ENCODE results near the gene GET4.

Gene GET4

DNA sequence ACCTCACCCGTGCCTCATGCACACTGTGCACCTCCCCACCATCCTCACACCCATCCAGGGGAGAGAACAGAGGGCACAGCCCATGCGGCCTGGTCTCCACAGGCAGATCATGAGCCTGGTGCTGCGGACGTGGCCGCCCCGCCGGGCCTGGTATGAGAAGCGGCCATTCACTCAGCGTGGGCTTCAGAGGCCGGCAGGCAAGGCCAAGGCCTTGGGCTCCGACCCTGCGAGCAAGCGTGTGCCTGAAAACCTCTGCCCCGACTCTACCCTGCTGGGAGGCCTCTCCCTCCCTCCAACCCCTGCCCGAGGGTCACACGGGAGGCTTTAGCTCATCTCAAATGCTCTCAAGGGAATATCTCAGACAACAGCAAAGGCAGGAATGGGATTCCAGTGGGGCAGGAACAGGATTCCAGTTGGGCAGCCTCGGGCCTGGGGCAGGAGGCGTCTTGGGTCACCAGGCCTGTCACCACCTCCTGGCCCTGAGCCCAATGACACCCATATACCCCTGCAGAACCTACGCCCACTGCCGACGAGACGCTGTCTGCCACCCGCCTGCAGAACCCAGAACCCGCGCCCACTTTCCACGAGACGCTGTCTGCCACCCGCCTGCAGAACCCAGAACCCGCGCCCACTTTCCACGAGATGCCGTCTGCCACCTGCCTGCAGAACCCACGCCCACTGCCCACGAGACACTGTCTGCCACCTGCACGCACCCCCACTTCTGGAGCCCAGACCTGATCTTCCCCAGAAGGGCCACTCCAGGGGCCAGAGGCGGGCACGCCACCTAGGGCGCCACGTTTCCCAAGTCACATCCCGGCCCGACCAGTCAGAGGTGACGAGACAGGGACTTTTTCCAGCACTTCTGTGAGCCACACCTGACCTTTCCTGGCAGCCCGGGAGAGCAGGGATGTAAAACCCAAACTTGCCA, 39.2 kb downstream of the GET4 start:
- Mint-ChIP-seq H3K27ac (peak overlapping the region; percentile 54), H3K4me3 (no peak overlapping the region)

DNA sequence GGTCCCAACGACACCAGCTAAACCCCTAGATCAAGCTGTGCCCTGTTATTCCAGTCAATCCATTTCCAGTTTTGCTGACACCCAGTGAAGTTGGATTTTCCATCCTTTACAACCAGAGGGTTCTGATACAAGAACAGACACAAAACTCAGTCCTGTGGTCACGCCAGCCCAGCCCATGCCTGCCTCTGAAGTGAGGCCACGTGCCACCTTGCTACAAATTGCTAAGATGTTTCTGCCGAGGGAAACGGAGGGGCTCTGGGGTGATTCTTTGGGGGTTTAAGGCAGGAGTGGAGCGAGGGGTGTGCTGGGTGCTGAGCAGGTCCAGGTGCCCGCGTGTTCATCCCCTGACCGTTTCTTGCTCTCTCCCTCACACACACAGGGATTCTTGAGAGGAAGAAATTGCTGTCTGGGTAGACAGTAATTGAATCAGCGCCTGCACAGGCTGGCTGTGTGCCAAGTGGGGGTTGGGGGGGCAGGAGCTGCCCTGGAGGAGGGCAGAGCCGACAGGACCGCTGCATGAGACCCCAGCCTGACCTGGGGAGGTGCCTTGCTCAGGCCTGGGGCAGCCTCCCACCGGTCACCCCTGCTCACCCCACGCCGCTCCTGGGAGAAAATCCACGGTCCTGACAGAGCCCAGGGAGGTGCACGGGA, 40.1 kb downstream of the GET4 start:
- Mint-ChIP-seq H3K27ac (no peak overlapping the region), H3K27me3 (no peaks in the 10 kb centered on the region), H3K36me3 (no peaks in the 10 kb centered on the region), H3K4me1 (ENCODE audit: low read depth) (peaks cover 18% of the 10 kb centered on the region), H3K9me3 (ENCODE audit: low read depth) (no peaks in the 10 kb centered on the region), H3K4me3 (no peak overlapping the region)

More for the DNA sequence above, 39.2 kb downstream of the GET4 start:
- H3K27me3 Mint-ChIP-seq, result no peaks in the 10 kb centered on the region
- no peaks in the 10 kb centered on the region for H3K9me3 Mint-ChIP-seq (ENCODE audit: low read depth)
- peaks cover 10% of the 10 kb centered on the region for H3K4me1 Mint-ChIP-seq (ENCODE audit: low read depth)
- H3K36me3 Mint-ChIP-seq, result no peaks in the 10 kb centered on the region

DNA sequence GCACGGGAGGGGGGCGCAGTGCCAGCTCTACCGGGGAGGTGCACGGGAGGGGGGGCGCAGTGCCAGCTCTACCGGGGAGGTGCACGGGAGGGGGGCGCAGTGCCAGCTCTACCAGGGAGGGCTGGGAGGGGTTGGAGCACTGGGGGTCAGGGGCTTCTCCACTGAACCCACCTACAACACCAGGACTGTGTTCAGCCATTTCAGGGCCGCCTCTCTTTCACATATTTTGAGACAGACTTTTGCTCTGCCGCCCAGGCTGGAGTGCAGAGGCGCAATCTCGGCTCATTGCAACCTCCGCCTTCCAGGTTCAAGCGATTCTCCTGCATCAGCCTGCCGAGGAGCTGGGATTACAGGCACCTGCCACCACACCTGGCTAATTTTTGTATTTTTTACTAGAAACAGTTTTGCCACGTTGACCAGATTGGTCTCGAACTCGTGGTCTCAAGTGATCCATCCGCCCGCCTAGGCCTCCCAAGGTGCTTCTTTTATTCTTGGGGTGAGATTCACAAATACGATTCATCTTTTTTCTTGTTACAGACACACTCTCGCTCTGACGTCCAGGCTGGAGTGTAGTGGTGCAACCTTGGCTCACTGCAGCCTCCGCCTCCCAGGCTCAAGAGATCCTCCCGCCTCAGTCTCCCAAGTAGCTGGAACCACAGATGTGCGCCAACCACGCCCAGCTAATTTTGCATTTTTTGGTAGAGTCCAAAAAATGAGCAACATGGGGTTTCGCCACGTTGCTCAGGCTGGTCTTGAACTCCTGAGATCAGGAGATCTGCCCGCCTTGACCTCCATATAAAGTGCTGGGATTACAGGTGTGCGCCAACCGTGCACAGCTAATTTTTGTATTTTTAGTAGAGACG, 41.1 kb downstream of the GET4 start:
- H3K4me3 Mint-ChIP-seq, result no peak overlapping the region
- H3K9me3 Mint-ChIP-seq (ENCODE audit: low read depth), result no peaks in the 10 kb centered on the region
- peak overlapping the region; percentile 22 for H3K27ac Mint-ChIP-seq
- H3K4me1 Mint-ChIP-seq (ENCODE audit: low read depth), result peaks cover 22% of the 10 kb centered on the region
- H3K27me3 Mint-ChIP-seq, result no peaks in the 10 kb centered on the region
- no peaks in the 10 kb centered on the region for H3K36me3 Mint-ChIP-seq

DNA sequence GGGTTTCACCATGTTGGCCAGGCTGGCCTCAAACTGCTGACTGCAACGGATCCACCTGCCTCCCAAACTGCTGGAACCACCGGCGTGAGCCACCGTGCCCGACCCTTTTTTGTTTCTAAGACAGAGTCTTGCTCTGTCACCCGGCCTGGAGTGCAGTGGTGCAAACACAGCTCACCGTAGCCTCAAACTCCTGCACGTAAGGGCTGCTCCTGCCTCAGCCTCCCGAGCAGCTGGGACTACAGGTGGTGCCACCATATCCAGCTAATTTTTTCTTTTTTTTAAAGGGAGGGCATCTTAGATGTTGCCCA, 41.7 kb downstream of the GET4 start:
- H3K27ac Mint-ChIP-seq, result peak overlapping the region; percentile 22

DNA sequence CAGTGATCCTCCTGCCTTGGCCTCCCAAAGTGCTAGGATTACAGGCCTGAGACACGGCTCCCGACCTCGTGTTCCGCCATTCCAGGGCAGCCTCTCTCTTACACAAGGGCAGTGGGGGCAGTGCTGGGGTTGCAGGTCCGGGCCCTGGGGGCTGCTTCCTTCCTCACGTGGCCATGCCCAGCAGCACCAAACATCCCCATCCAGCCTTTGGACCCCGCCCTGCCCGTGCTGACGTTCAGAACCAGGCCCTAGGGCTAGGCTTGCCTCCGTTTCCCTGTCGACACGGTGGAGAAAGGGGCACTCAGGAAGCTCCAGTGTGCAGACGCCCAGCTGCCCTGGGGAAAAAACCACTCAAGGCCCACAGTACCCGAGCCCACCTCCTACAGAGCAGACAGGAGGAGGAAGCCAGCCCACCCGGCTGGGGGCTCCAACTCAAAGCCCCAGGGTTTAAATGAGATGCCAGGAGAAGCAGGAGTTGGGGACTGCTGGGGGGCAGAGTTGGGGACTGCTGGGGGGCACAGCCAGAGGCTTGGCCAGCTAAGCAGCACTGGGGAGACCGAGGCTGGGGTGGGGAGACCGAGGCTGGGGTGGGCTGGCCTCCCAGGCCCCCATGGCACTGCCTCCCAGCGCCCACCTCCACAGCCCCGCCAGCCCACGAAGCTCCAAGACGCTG, 42.2 kb downstream of the GET4 start:
- Mint-ChIP-seq H3K4me3 (no peak overlapping the region), H3K27ac (no peak overlapping the region), H3K9me3 (ENCODE audit: low read depth) (no peaks in the 10 kb centered on the region), H3K27me3 (no peaks in the 10 kb centered on the region), H3K4me1 (ENCODE audit: low read depth) (peaks cover 25% of the 10 kb centered on the region), H3K36me3 (no peaks in the 10 kb centered on the region)

More for the DNA sequence above, 41.7 kb downstream of the GET4 start:
- peaks cover 22% of the 10 kb centered on the region for H3K4me1 Mint-ChIP-seq (ENCODE audit: low read depth)
- no peaks in the 10 kb centered on the region for H3K36me3 Mint-ChIP-seq
- H3K27me3 Mint-ChIP-seq, result no peaks in the 10 kb centered on the region
- no peaks in the 10 kb centered on the region for H3K9me3 Mint-ChIP-seq (ENCODE audit: low read depth)
- H3K4me3 Mint-ChIP-seq, result no peak overlapping the region

DNA sequence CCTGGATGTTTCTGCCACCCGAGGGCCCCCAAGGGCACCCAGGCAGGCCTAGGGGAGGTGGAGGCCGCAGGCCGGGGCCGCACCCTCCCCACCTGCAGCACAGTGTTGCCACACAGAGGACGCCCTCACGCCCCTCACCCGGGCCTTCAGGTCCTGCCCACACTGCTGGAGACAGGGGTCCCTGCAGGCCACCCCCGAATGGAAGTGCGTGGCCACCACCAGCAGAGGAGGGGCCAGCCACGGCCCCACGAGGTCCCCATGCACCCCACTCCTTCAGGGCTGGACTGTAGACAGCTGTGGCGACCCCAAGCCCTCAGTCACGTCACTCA, 42.7 kb downstream of the GET4 start:
- Mint-ChIP-seq H3K27me3 (no peaks in the 10 kb centered on the region), H3K4me3 (no peak overlapping the region), H3K9me3 (ENCODE audit: low read depth) (no peaks in the 10 kb centered on the region), H3K4me1 (ENCODE audit: low read depth) (peaks cover 25% of the 10 kb centered on the region), H3K36me3 (no peaks in the 10 kb centered on the region), H3K27ac (no peak overlapping the region)

DNA sequence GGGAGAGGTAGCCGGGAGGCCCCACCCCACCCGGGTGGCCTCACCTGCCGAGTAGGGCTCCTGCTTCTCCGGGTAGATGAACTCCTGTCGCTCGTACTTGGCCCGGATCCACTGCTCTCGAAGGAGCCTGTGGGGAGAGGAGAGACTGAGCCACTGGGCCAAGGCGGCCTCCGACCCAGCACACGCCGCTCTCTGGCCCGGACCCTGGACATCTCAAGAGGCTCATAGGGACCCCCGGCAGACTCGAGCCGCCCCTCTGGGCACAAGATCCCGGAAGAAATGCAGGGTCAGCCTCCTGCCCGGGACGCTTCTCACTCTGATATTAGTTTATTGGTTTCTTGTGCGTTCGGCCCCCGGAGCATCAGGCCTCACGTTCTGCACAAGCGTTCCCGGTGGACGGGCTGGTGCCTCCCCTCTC, 43.6 kb downstream of the GET4 start:
- H3K4me3 Mint-ChIP-seq, result no peak overlapping the region
- H3K9me3 Mint-ChIP-seq (ENCODE audit: low read depth), result no peaks in the 10 kb centered on the region
- no peaks in the 10 kb centered on the region for H3K36me3 Mint-ChIP-seq
- no peak overlapping the region for H3K27ac Mint-ChIP-seq
- no peaks in the 10 kb centered on the region for H3K27me3 Mint-ChIP-seq
- H3K4me1 Mint-ChIP-seq (ENCODE audit: low read depth), result peaks cover 31% of the 10 kb centered on the region

DNA sequence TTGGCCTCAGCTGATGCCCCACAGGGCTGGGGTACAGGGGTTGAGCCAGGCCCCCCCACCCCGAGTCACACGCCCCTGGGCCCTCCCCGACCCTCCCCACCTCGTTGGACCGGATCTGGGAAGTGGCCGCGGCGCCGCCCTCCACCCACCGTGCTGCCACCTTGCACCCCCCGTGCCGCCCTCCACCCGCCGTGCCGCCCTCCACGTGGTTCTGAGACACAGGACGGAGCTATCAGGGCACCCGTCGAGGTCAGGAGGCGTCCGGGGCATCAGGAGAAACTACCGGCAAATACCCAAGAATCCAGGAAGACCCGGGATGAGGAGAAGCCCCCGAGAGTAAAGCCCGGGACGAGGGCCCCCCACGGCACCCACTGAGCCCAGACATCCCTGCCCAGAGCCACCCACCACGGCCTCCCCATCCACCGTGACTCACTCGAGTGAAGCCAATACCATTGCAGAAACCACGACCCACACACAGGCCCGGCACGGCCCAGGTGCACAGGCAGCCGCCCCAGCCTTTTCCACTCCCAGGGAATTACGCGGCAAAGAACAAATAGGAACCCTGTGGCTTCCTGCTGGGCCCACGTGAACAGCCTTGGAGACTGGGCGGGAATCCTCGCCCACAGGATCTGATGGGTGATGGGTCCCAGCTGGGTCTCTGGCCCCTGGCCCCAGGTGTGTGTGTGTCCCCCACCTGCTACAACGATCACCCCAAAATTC, 44.2 kb downstream of the GET4 start:
- H3K4me1 Mint-ChIP-seq (ENCODE audit: low read depth), result peaks cover 33% of the 10 kb centered on the region
- H3K36me3 Mint-ChIP-seq, result no peaks in the 10 kb centered on the region
- H3K9me3 Mint-ChIP-seq (ENCODE audit: low read depth), result no peaks in the 10 kb centered on the region
- peak overlapping the region; percentile 76 for H3K4me3 Mint-ChIP-seq
- H3K27me3 Mint-ChIP-seq, result no peaks in the 10 kb centered on the region
- H3K27ac Mint-ChIP-seq, result peak overlapping the region; percentile 90

DNA sequence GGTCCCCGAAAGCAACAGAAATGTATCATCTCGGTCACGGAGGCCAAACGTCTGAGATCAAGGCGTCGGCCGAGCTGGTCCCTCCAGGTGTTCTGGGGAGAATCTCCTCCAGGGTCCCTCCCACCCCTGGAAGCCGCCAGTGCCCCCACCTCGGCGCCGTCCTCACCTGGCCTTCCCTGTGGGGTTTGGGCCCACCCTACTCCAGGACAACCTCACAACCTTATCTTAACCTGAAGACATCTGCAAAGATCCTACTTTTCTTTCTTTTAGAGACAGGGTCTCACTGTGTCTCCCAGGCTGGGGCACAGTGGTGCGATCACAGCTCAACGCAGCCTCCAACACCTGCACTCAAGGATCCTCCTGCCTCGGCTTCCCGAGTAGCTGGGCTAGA, 44.7 kb downstream of the GET4 start:
- no peaks in the 10 kb centered on the region for H3K9me3 Mint-ChIP-seq (ENCODE audit: low read depth)
- peak overlapping the region; percentile 90 for H3K27ac Mint-ChIP-seq
- H3K27me3 Mint-ChIP-seq, result no peaks in the 10 kb centered on the region
- H3K4me3 Mint-ChIP-seq, result peak overlapping the region; percentile 76
- peaks cover 35% of the 10 kb centered on the region for H3K4me1 Mint-ChIP-seq (ENCODE audit: low read depth)
- H3K36me3 Mint-ChIP-seq, result no peaks in the 10 kb centered on the region

DNA sequence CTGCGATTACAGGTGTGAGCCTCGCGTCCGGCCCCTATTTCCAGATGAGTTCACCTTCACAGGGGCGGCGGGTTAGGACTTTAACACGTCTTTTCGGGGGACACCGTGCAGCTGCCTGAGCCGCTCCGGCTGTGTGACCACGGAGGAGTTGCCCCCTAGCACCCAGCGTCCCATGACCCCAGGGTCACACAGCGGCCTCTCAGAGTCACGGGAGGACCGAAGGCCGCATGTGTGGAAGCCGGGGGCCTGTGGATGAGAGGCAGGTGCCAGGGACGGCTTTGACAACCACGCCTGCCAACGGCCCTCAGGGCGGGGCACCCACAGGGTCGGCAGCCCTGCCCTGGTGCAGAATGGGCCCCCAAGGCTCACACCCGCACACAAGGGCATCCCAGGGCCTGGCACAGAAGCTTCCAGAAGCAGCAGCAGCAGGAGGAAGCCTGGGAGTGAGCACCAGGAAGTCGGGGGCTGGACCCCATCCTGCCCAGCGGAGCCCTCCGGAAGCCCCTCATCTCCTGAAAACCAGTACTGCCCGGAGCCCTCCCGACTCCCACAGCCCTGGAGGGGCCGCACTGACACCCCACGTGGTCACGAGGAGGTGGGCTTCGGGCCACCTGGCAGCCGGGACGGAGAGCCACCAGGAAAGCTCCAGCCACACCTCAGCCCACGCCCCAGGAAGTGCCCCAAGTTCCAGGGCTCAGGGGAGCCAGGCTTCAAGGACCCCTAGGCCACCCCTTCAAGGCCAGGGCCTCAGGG, 45.4 kb downstream of the GET4 start:
- Mint-ChIP-seq H3K9me3 (ENCODE audit: low read depth) (no peaks in the 10 kb centered on the region), H3K4me1 (ENCODE audit: low read depth) (peaks cover 35% of the 10 kb centered on the region), H3K36me3 (no peaks in the 10 kb centered on the region), H3K27me3 (no peaks in the 10 kb centered on the region), H3K27ac (peak overlapping the region; percentile 90), H3K4me3 (peak overlapping the region; percentile 76)

DNA sequence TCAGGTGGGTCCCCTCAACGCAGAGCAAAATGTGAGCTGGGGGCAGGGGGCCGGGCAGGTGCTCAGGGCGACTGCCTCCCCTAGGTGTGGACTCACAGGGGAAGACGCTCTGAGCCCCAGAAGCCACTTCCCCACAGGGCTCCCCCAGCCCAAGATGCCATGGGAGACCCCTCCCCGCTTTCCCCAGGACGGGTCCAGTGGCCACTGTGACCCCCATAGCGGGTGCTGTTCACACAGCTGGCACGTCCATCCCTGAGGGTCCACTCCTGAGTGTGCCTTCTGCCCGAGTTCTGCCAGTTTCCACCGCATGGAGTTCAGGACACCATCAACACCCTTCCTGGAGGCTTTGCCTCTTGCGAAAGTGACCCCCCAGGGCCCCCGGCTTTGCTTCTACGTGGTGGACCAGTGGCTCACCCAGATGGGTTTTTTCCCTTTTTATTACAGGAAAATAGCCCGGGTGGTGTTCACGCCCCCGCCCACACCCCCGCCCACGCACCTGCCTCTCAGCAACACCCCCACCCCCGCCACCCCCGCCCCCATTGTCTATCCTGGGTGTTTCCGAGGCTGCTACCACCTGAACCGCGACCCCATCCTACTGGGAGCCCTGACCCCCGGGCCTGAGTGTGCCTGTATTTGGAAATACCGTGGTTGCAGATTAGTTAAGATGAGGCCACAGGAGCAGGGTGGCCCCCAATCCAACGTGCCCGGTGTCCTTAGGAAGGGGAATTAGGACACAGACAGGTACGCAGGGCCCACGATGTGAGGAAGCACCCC, 46.2 kb downstream of the GET4 start:
- H3K4me3 Mint-ChIP-seq, result peak overlapping the region; percentile 85
- H3K36me3 Mint-ChIP-seq, result no peaks in the 10 kb centered on the region
- peaks cover 38% of the 10 kb centered on the region for H3K4me1 Mint-ChIP-seq (ENCODE audit: low read depth)
- H3K27ac Mint-ChIP-seq, result peak overlapping the region; percentile 95
- H3K9me3 Mint-ChIP-seq (ENCODE audit: low read depth), result no peaks in the 10 kb centered on the region
- no peaks in the 10 kb centered on the region for H3K27me3 Mint-ChIP-seq

DNA sequence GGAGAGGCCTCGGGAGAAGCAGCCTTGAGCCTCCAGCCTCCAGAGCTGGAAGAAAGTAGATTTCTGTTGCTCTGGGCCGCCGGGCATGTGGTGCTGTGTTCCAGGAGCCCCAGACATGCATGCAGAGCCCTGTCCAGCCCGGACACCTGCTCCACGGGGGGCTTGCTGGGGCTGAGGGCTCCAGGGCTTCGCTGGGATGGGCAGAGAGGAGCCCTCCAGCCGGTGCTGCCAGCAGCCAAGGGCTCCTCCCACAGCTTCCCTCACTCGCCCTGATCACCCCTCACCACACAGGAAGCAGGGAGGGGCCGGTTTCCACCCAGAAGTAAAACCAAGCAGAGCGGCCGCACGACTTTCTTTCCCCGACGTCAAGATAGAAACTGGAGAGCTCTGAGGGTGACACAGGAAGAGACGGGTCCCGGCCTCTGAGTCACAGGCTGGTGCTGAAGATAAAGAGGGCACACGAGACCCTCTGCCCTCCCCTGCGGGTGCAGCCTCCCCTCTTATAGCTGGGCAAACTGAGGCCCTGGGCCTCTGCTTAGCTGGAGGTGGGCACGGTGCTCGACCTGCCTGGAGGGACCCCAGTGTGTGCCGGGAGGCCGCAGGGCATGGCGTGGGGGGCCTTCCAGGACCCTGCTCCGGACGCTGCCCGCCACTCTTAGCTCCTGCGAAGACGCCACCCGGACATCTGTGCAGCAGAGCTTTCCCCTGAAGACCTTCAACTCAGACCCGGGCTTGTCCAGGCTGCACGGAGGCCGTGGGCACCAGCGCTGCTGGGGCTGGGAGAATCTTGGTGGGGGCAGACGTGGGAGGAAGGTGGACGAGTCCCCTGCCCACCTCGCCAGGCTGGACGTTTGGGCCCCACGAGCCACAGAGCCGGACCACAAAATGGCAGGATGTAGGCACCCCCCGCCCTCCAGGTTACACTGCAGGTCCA, 47.0 kb downstream of the GET4 start:
- H3K27me3 Mint-ChIP-seq, result no peaks in the 10 kb centered on the region
- peak overlapping the region; percentile 85 for H3K4me3 Mint-ChIP-seq
- H3K4me1 Mint-ChIP-seq (ENCODE audit: low read depth), result peaks cover 40% of the 10 kb centered on the region
- no peaks in the 10 kb centered on the region for H3K36me3 Mint-ChIP-seq
- H3K9me3 Mint-ChIP-seq (ENCODE audit: low read depth), result no peaks in the 10 kb centered on the region
- peak overlapping the region; percentile 95 for H3K27ac Mint-ChIP-seq
